Activated CD8-positive, alpha-beta memory T cell treated with anti-CD3 and anti-CD28 coated beads for 36 hours (primary cell): ENCODE measurements around the gene NADK. TPM values are rescaled to one million over a fixed set of nuclear protein-coding genes. Genes with fewer than 3 reads are reported as not detected.

Experiments
- CTCF ChIA-PET: fragments of 350-600 bp; sonication (Branson Sonifier 250); formaldehyde crosslinking; loops from one replicate; lab custom pipeline; 2021; ENCODE audit warnings: antibody characterized with exemption; lab: Charles Lee
- POLR2A ChIA-PET: fragments of 350-600 bp; sonication (Branson Sonifier 250); formaldehyde crosslinking; loops from one replicate; lab custom pipeline; 2021; ENCODE audit warnings: antibody characterized with exemption; lab: Charles Lee
- total RNA-seq, 2 experiments: library from RNA; stranded (reverse); gene quantifications; one replicate each; pipeline ENCODE4 v1.2.3, GENCODE V29; 2021

The NADK gene
- total RNA-seq, 2 experiments from 2014 or later = 82.6 to 84.5 TPM

GRCh38 chr1:1793481-1794244, 15.4 kb upstream of the NADK start:
- CTCF ChIA-PET = interaction anchor here (0.7 to 1.5 kb wide), 2 partner anchors 9 to 112 kb away, joined by 3 to 6 read pairs; no protein-coding TSS in a partner anchor
- POLR2A ChIA-PET = no interaction called here

DNA sequence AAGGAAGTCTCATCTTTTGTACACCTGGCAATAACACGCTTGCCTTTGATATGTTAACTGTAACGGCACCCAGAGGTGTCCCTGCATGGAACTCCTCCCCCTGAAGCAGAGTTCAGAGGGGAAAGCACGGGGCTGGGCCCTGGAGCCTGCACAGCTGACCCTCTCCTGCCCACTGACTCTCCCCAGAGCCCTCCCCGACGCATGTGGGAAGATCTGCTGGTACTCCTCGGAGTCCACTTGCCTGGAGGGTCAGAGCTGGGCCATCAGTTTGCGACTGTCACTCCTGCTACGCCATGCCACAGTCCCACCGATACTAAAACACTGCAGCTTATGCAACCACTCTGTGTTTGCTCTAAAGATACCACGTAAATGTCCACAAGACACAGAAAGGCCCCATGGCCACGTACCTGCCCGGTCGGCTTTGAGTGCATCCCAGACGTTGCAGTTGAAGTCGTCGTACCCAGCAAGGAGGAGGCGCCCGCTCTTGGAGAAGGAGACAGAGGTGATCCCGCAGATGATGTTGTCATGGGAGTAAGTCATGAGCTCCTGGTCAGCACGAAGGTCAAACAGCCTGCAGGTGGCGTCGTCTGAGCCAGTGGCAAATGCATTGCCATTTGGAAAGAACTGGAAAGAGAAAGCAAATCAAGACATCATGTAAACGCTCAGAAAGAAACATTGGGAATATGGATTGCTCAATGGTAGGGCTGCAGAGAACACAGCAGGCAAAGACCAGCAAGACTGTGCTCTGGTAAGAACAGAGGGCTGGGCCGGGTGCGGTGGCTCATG, 10.6 kb upstream of the NADK start:
- CTCF ChIA-PET = interaction anchor here (1.2 to 2.2 kb wide), 3 partner anchors 9 to 116 kb away, joined by 4 to 6 read pairs (median 5); no protein-coding TSS in a partner anchor
- POLR2A ChIA-PET = interaction anchor here (1.1 kb wide), 1 partner anchor 120 kb away, joined by 3 read pairs; no protein-coding TSS in a partner anchor

DNA sequence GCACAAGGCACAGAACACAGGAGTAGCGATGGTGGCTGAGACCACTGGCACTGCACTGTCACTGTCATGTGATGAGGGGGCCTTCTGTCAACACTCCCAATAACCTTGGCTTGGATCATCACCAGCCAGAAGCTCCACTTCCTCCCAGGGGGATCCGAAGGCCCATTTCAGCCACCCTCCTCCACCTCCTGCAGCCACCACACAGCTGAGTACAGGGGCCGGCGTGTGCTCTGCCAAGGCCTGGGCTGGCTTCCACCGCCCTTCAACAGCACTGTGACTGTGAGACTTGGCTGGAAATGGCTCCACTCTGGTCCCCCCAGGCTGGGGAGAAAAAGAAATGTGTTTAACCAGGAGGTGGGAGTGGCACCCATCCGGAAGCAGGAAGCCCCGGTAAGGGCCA, 9.9 kb upstream of the NADK start:
- POLR2A ChIA-PET = interaction anchor here (0.6 kb wide), 2 partner anchors 173 to 176 kb away, joined by 3 to 5 read pairs; no protein-coding TSS in a partner anchor

DNA sequence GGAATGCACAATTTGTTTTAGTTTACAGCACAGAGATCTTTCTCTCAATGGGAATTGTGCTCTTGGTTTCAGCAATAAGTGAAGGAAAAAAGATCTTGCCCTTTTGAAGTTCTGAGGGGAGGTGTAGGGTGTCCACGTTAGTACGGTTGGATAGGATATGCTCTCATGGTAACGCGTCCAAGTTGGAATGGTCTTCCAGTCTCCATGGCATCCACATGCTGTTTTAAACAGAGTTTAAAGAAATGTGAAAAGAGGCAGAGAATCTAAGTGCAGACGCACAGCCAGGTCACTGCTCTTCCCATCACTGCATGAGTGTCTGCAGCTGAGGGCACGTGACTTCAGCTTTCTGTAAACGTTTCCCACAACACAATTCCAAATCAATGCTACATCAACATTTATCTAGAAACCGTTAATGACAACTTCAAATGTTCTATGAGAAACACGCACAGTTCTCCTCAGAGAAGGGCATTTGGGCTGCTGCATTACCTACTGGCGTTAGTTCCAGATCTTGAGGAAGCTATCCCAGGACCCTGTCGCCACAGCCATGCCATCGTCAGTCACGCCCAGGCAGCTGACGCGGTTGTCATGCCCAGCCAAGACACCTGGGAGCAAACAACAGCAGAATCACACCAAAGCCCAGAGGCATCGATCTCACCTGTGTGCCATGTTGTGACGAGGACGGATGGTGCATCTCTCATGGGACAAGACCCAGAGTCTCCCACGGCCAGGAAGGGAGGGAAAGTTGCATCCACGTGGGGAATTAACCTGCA, 8.8 kb upstream of the NADK start:
- ChIA-PET POLR2A (interaction anchor here (0.6 kb wide), 1 partner anchor 174 kb away, joined by 5 read pairs; no protein-coding TSS in a partner anchor), CTCF (no interaction called here)

More for the DNA sequence above, 9.9 kb upstream of the NADK start:
- CTCF ChIA-PET = interaction anchor here (1.2 to 2.2 kb wide), 2 partner anchors 8 to 117 kb away, joined by 4 to 6 read pairs; no protein-coding TSS in a partner anchor

GRCh38 chr1:1785666-1786065, 7.4 kb upstream of the NADK start:
- CTCF ChIA-PET = no interaction called here
- POLR2A ChIA-PET = no interaction called here

GRCh38 chr1:1784933-1785332, 6.7 kb upstream of the NADK start:
- ChIA-PET POLR2A (no interaction called here), CTCF (interaction anchor here (0.7 to 1.0 kb wide), 3 partner anchors 8 to 124 kb away, joined by 3 read pairs; no protein-coding TSS in a partner anchor)

- POLR2A ChIA-PET = no interaction called here
- CTCF ChIA-PET = interaction anchor here (2.0 kb wide), 1 partner anchor 125 kb away, joined by 6 read pairs; no protein-coding TSS in a partner anchor
These were observed 5.0 kb upstream of the NADK start for GRCh38 chr1:1783320-1783719.

GRCh38 chr1:1782399-1783221, 4.3 kb upstream of the NADK start:
- CTCF ChIA-PET = interaction anchor here (2.0 kb wide), 1 partner anchor 126 kb away, joined by 6 read pairs; no protein-coding TSS in a partner anchor
- POLR2A ChIA-PET = no interaction called here

GRCh38 chr1:1781526-1781903, 3.2 kb upstream of the NADK start:
- CTCF ChIA-PET = interaction anchor here (2.0 kb wide), 1 partner anchor 127 kb away, joined by 6 read pairs; no protein-coding TSS in a partner anchor
- POLR2A ChIA-PET = no interaction called here

DNA sequence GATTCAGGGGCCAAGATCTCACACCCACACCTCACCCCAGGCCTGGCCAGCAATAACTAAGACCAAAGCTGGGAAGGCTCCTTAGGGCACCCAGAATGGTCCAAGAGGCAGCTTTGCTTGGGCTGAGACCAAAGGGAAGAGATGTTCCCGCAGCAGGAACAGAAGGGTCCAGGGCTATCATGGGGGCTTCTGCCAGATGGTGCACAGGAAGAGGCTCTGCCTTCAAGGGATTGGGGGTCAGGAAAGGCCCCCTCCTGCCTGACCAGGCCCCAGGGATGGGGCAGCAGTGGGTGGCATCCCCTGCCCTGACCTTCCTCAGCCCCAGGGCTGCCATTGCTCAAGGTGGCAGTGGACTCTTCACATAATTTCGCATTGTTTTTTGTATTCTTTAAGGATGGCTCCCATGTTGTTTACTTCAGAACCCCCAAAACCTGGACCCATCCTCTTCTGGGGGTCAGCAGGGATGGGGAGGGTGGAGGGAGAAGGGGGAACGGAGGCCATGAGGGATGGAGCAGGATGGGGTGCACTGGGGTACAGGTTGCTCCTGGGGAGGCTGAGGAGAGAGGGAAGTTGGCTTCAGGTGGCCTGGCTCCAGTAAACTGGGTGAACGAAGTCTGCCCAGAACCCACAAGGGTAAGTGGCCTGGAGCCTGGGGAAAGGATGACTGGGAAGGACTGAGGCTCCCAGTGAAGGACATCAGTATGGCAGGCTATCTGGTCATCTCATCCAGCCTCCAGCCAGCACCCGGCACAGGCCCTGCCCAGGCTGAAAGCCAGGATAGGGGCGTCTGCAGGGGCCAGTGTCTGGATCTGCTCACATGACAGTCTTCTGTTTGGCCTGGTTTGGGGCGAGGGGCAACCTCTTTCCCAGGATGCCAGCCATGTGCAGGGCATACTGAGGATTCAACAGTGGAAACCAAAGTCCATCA, 2.6 kb upstream of the NADK start:
- POLR2A ChIA-PET = interaction anchor here (0.6 kb wide), 1 partner anchor 89 kb away, joined by 6 read pairs; no protein-coding TSS in a partner anchor
- CTCF ChIA-PET = interaction anchor here (1.5 to 2.7 kb wide), 6 partner anchors 8 to 128 kb away, joined by 4 to 11 read pairs (median 6); no protein-coding TSS in a partner anchor

DNA sequence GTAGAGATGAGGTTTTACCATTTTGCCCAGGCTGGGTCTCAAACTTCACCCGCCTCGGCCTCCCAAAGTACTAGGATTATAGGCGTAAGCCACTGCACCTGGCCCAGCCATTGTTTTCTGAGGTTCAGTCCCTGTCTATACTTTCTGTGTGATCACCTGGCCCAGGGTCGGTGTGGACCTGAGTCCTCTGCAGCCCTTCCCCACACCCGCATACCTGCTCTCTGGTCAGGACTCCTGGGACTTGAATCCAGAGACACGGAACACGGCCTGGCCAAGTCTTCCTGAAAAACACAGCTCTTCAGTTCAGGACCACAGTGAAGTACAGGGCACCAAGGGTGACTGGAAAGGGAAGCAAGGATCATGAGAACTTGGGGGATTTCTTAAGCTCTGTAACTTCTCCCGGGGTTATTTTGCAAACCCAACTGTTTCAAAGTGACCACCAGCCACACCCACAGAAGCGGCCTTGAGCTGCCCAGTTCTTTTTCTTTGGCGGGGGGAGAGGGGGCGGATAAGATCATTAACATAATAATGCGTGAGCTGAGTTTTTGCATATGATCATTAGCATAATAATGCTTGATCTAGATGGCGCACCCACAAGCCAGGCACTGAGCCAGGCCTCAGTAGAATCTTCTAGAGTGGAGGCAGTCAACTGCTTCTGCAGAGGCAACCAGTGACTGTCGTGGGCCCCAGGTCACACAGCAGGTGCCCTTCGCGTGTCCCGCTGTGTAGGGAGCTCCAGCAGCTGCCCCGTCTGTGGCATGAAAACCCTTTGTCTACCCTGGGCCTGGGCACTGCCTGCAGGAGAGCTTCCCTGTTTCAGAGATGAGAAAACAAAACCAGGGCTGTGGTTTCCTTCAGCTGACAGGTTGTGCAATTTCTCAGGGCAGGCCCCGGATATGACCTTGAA, 1.7 kb upstream of the NADK start:
- POLR2A ChIA-PET = interaction anchor here (0.6 to 1.0 kb wide), 2 partner anchors 90 to 129 kb away, joined by 3 to 6 read pairs; no protein-coding TSS in a partner anchor
- CTCF ChIA-PET = interaction anchor here (1.0 to 2.7 kb wide), 7 partner anchors 9 to 129 kb away, joined by 3 to 11 read pairs (median 6); no protein-coding TSS in a partner anchor

DNA sequence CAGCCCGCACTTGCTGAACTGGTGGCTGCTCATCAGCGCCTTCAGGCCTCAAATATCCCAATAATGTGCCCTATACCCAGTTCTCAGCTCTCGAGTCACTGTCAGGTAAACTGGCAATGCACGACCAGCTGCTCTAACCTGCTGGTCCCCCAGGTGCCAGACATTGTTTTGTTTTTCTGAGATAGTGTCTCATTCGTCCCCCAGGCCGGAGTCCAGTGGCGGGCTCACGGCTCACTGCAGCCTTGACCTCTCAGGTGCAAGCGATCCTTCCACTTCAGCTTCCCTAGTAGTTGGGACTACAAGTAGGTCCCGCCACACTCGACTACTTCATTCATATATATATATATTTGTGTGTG, 1.0 kb upstream of the NADK start:
- CTCF ChIA-PET = interaction anchor here (1.0 to 2.7 kb wide), 7 partner anchors 10 to 130 kb away, joined by 3 to 11 read pairs (median 6); no protein-coding TSS in a partner anchor
- POLR2A ChIA-PET = interaction anchor here (0.5 to 1.0 kb wide), 3 partner anchors 110 to 259 kb away, joined by 3 to 11 read pairs (median 6); no protein-coding TSS in a partner anchor

DNA sequence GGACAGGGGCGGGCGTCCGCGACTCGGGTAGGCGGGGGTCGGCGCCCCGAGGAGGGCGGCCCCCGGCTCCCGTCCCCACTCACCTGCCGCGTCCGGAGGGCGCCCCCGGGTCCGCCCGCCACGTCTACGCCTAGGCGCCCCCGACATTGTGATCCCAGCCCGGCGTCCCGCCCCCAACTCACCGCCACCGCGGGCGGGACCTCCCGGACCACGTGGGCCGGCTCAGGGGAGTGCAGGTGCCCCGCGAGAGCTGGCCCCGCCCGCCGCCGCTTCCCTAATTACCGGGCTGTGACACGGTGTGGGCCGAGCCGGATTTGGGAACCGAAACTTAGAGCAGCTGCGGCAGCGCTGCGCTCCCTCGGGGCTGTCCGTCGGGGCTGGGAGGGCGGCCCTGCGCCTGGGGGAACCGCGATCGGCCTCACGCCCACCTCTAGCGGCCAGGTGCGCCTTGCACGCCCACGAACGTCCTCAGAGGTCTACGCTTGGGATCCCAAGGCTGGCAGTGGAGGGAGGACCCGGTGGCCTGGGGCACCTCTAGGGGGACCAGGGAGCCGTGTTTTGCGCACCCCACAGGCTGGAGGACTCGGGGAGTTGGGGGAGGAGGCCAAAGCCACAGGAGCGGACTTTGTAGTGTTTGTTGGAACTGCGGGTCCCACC, 521 bp upstream of the NADK start:
- ChIA-PET CTCF (interaction anchor here (1.4 to 2.7 kb wide), 5 partner anchors 12 to 130 kb away, joined by 3 to 11 read pairs (median 6); no protein-coding TSS in a partner anchor), POLR2A (interaction anchor here (0.5 to 0.6 kb wide), 2 partner anchors 110 to 258 kb away, joined by 6 to 11 read pairs; no protein-coding TSS in a partner anchor)

- ChIA-PET POLR2A (no interaction called here), CTCF (interaction anchor here (1.5 to 1.6 kb wide), 2 partner anchors 12 to 128 kb away, joined by 5 to 11 read pairs; no protein-coding TSS in a partner anchor)
These were observed 729 bp downstream of the NADK start for GRCh38 chr1:1777583-1777899.
